PFSK-1 (cell line): ENCODE measurements around the gene MYO1E.

Experiments
- FOXP2 ChIP-seq: optimal IDR thresholded peaks from 2 replicates; pipeline ENCODE3; 2011; ENCODE audit warnings: borderline replicate concordance, control low read depth, inconsistent platforms; ENCODE audit not compliant: insufficient read depth; ENCODE audit errors: extremely low read length, extremely low read depth
- POLR2AphosphoS5 ChIP-seq: IDR thresholded peaks from 2 replicates; pipeline ENCODE4 v1.6.1; 2012; ENCODE audit warnings: low read depth, mild to moderate bottlenecking, control low read depth, low read length, moderate library complexity
- REST ChIP-seq, 2 experiments: IDR thresholded peaks; 2 replicates each; pipeline versions ENCODE4 v1.6.1 to v1.8.0; 2011 to 2012; ENCODE audit warnings: low read depth in 2 of 2, low read length in 2 of 2, control low read depth in 1 of 2, inconsistent platforms in 1 of 2, mild to moderate bottlenecking in 1 of 2, moderate library complexity in 1 of 2; ENCODE audit not compliant: insufficient read depth in 1 of 2
- SIN3A ChIP-seq: IDR thresholded peaks from 2 replicates; pipeline ENCODE4 v1.6.1; 2012; ENCODE audit warnings: mild to moderate bottlenecking, low read length, moderate library complexity, borderline replicate concordance; ENCODE audit not compliant: insufficient read depth
- TAF1 ChIP-seq: IDR thresholded peaks from 2 replicates; pipeline ENCODE4 v1.6.1; 2012; ENCODE audit warnings: low read length, control low read depth, borderline replicate concordance; ENCODE audit not compliant: insufficient read depth

The MYO1E gene

GRCh38 chr15:59171067-59171397, 201.6 kb downstream of the MYO1E start:
- TF ChIP-seq TAF1 (no peak), SIN3A (no peak)

GRCh38 chr15:59170295-59171066, 202.2 kb downstream of the MYO1E start:
- TF ChIP-seq FOXP2, result no peak
- no peak for TF ChIP-seq SIN3A
- TF ChIP-seq TAF1, result no peak
- TF ChIP-seq POLR2AphosphoS5, result no peak
- TF ChIP-seq REST (IDR thresholded peaks at IDR 0.05; ENCODE audit: insufficient read depth in 1 of 2, low read depth in 2 of 2, low read length in 2 of 2), result no peak

- TF ChIP-seq FOXP2, result no peak
- TF ChIP-seq REST (IDR thresholded peaks at IDR 0.05; ENCODE audit: insufficient read depth in 1 of 2, low read depth in 2 of 2, low read length in 2 of 2), result no peak
- TF ChIP-seq SIN3A, result no peak
- no peak for TF ChIP-seq POLR2AphosphoS5
- TF ChIP-seq TAF1, result no peak
Observed at GRCh38 chr15:59169251-59169708, 203.4 kb downstream of the MYO1E start.

- no peak for TF ChIP-seq POLR2AphosphoS5
- no peak for TF ChIP-seq SIN3A
- TF ChIP-seq TAF1, result no peak
Observed at GRCh38 chr15:59168536-59168935, 204.1 kb downstream of the MYO1E start.

GRCh38 chr15:59166601-59167265, 205.9 kb downstream of the MYO1E start:
- TF ChIP-seq REST (IDR thresholded peaks at IDR 0.05; ENCODE audit: insufficient read depth in 1 of 2, low read depth in 2 of 2, low read length in 2 of 2) (no peak), TAF1 (no peak), SIN3A (no peak), POLR2AphosphoS5 (no peak), FOXP2 (no peak)

GRCh38 chr15:59166166-59166565, 206.5 kb downstream of the MYO1E start:
- no peak for TF ChIP-seq REST (IDR thresholded peaks at IDR 0.05; ENCODE audit: insufficient read depth in 1 of 2, low read depth in 2 of 2, low read length in 2 of 2)
- TF ChIP-seq FOXP2, result no peak
- TF ChIP-seq SIN3A, result no peak
- no peak for TF ChIP-seq POLR2AphosphoS5
- no peak for TF ChIP-seq TAF1
